ENCODE measurements around the gene KIF13A. TPM values are rescaled to one million over a fixed set of nuclear protein-coding genes. Genes with fewer than 3 reads are reported as not detected.

KIF13A gene
- total and polyA plus RNA-seq, 9 of the 15 experiments (the other 6 are each of a cell fraction or from before 2014, with no cell fraction given): 3.6 to 44.3 (median 29.7) TPM

DNA sequence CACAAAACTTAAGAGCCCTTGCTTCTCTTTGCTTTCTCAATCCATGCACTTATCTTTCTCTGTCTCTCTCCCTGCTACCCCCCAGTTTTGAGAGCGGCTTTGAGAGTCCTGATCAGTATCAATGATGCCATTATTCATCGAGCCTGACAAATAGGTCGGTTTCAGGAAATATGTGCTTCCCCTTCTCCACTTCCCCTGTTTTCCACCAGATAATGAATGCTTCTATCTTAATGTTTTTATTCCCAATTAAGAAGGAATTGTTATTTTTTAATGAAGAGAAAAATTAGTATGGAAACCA is 117.7 kb downstream of the KIF13A start (continued):
- TF ChIP-seq, protein P1, sequence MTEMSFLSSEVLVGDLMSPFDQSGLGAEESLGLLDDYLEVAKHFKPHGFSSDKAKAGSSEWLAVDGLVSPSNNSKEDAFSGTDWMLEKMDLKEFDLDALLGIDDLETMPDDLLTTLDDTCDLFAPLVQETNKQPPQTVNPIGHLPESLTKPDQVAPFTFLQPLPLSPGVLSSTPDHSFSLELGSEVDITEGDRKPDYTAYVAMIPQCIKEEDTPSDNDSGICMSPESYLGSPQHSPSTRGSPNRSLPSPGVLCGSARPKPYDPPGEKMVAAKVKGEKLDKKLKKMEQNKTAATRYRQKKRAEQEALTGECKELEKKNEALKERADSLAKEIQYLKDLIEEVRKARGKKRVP (CRISPR knock-in tag; IDR thresholded peaks at IDR 0.05): no peak

DNA sequence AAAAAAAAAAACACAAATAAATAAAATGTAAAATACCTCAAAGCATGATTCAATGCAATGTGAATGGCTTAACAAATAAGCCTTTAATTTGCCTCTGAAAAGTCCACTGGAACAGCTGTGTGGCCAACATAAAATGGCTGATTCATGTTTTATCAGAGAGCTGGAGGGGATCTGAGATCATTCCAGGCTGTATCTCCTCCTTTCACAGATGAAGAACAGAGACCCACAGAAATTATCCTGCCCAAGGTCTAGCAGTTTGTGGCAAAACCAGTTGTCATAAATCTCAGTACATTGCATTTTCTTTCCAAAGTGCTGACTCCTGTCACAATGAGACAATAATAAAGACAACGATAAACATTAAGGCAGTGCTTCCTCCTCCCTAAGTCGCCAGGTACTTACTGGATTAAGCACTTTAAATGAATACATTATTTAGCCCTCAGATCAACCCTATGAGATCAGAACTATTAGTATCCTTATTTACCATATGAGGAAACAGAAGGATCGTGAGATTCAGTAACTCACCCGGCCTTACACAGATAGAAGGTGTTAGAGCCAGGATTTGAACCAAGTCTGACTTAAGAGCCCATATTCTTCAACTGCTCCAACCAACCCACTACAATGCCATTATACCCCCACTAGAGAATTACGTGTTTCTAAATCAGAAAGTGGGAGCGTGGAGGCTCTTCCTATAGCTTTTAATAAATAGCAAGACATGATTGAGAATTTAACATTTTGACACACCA is 118.3 kb downstream of the KIF13A start:
- FAIRE-seq: peak; percentile 65
- H3K27ac ChIP-seq (ENCODE audit: extremely low read depth, low read depth, low read length): peak overlapping the region; percentile 51; the same call in 1 of the 3 replicates
- intact Hi-C loops (cut with micrococcal nuclease): loop anchor here (5.0 kb wide), 1 partner anchor 118 kb away; the partner anchor contains the start of gene KIF13A
- H3K27me3 ChIP-seq (ENCODE audit: control insufficient read depth in 2 of 2, insufficient read depth in 2 of 2, low read length in 2 of 2): no peaks in the 10 kb centered on the region
- peaks cover 23 to 60% of the 10 kb centered on the region in 2 experiments for H3K4me1 ChIP-seq (replicated peaks in 1 of 2; ENCODE audit: control insufficient read depth in 2 of 2, insufficient read depth in 2 of 2, low read length in 2 of 2)
- peak in 2 of 4 experiments; percentile 60 to 73 for DNase-seq (ENCODE audit: extremely low read depth in 1 of 4, low spot score in 3 of 4)
- ChIA-PET POLR2A (interaction anchor here (0.6 to 0.7 kb wide), 2 partner anchors 12 kb away, joined by 3 read pairs; no protein-coding TSS in a partner anchor), CTCF (ENCODE audit: low intra/inter-chr PET ratio) (no interaction called here)
- no peaks in the 10 kb centered on the region for H3K79me2 ChIP-seq (ENCODE audit: control insufficient read depth, insufficient read depth, low read length)
- 3% methylated on average over 6 of the region's 6 CpGs for WGBS (ENCODE audit: insufficient coverage, low coverage, missing lambda C conversion rate)
- peak; percentile 64 for ATAC-seq
- no TSS peak for BruUV-seq (replicated peaks)
- no peak overlapping the region for H2AFZ ChIP-seq (ENCODE audit: low read depth, low read length)
- no peaks in the 10 kb centered on the region for H3K9me1 ChIP-seq (ENCODE audit: control insufficient read depth, insufficient read depth, low read length)
- H3K36me3 ChIP-seq (ENCODE audit: control insufficient read depth, insufficient read depth, low read length): peaks cover 13% of the 10 kb centered on the region; the same call in 1 of the 3 replicates
- in situ Hi-C loops (cut with MboI): no loop called here
- H3K4me2 ChIP-seq (ENCODE audit: insufficient read depth, low read length): peak overlapping the region; percentile 32
- H3K4me3 ChIP-seq: no peak overlapping the region
- H3K9ac ChIP-seq (ENCODE audit: insufficient read depth in 1 of 2, low read depth in 2 of 2, low read length in 2 of 2): no peak overlapping the region
- no peaks in the 10 kb centered on the region for H4K20me1 ChIP-seq (replicated peaks; ENCODE audit: control insufficient read depth, insufficient read depth, low read length)
- no peaks in the 10 kb centered on the region; the same call in 1 of the 2 replicates for H3K9me3 ChIP-seq (replicated peaks; ENCODE audit: control insufficient read depth, insufficient read depth, low read depth, low read length)
- TF ChIP-seq YY1 (IDR thresholded peaks at IDR 0.05; ENCODE audit: borderline replicate concordance in 1 of 3, control insufficient read depth in 1 of 3, extremely low read depth in 1 of 3, insufficient read depth in 3 of 3, insufficient read length in 1 of 3, insufficient replicate concordance in 2 of 3, low read depth in 1 of 3, low read length in 2 of 3): peak in 1 of 3 experiments; percentile 67
- peak; percentile 90 for TF ChIP-seq ZNF316 (IDR thresholded peaks at IDR 0.05)
- TF ChIP-seq ZFP1 (CRISPR knock-in tag; IDR thresholded peaks at IDR 0.05): no peak
- TF ChIP-seq ARID1B (IDR thresholded peaks at IDR 0.05): peak; percentile 54
- peak; percentile 36 for TF ChIP-seq SMARCB1 (IDR thresholded peaks at IDR 0.05; ENCODE audit: insufficient read length, low read depth)
- TF ChIP-seq ZNF766 (CRISPR knock-in tag; conservative IDR thresholded peaks at IDR 0.05): peak; percentile 49; the same call in 1 of the 2 replicates
- peak; percentile 67 for TF ChIP-seq TCF3 (CRISPR knock-in tag; IDR thresholded peaks at IDR 0.05)
- peak; percentile 25; the same call in 1 of the 2 replicates for TF ChIP-seq SP1 (CRISPR knock-in tag; IDR thresholded peaks at IDR 0.05)
- TF ChIP-seq, protein P2, sequence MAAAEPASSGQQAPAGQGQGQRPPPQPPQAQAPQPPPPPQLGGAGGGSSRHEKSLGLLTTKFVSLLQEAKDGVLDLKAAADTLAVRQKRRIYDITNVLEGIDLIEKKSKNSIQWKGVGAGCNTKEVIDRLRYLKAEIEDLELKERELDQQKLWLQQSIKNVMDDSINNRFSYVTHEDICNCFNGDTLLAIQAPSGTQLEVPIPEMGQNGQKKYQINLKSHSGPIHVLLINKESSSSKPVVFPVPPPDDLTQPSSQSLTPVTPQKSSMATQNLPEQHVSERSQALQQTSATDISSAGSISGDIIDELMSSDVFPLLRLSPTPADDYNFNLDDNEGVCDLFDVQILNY (CRISPR knock-in tag; IDR thresholded peaks at IDR 0.05): no peak
- TF ChIP-seq NFE2 (IDR thresholded peaks at IDR 0.05; ENCODE audit: low read depth): peak; percentile 80
- peak; percentile 41; the same call in 1 of the 2 replicates for TF ChIP-seq MAFF (IDR thresholded peaks at IDR 0.05; ENCODE audit: low read length)
- peak; percentile 31; the same call in 1 of the 2 replicates for TF ChIP-seq ZKSCAN8 (CRISPR knock-in tag; IDR thresholded peaks at IDR 0.05)
